Mononuclear cell (primary cell): Measurements from ENCODE around the gene PQBP1. TPM values are rescaled to one million over a fixed set of nuclear protein-coding genes. Genes with fewer than 3 reads are reported as not detected.

Experiments used
- total RNA-seq: library from RNA; depleted of rRNA; stranded (reverse); fragments of >200 nt; gene quantifications from one replicate; pipeline ENCODE4 v1.2.3, GENCODE V29; 2012

PQBP1 gene
- total RNA-seq, 1 donor: 37.6 TPM

Other genes with a start within 250 kb of the PQBP1 start
- gene WAS, start 214.1 kb upstream of the PQBP1 start, total RNA-seq: 64.3 TPM
- 7.0 TPM for gene SUV39H1, start 201.2 kb upstream of the PQBP1 start, total RNA-seq
- not detected for gene GLOD5, start 136.2 kb upstream of the PQBP1 start, total RNA-seq
- 1.6 TPM for gene GATA1, start 111.3 kb upstream of the PQBP1 start, total RNA-seq
- gene HDAC6, start 95.9 kb upstream of the PQBP1 start, total RNA-seq: 21.5 TPM
- gene ERAS, start 71.4 kb upstream of the PQBP1 start, total RNA-seq: not detected
- gene PCSK1N, start 62.3 kb upstream of the PQBP1 start, total RNA-seq: 3.3 TPM
- gene TIMM17B, start 162 bp upstream of the PQBP1 start, total RNA-seq: 18.3 TPM
- 8.5 TPM for gene SLC35A2, start 13.7 kb downstream of the PQBP1 start, total RNA-seq
- 239 TPM for gene PIM2, start 21.1 kb downstream of the PQBP1 start, total RNA-seq
- 56.1 TPM for gene OTUD5, start 59.7 kb downstream of the PQBP1 start, total RNA-seq
- 1.2 TPM for gene KCND1, start 73.9 kb downstream of the PQBP1 start, total RNA-seq
- gene GRIPAP1, start 104.3 kb downstream of the PQBP1 start, total RNA-seq: 24.9 TPM
- gene TFE3, start 145.4 kb downstream of the PQBP1 start, total RNA-seq: 29.3 TPM
- gene CCDC120, start 161.1 kb downstream of the PQBP1 start, total RNA-seq: 2.9 TPM
- gene PRAF2, start 176.1 kb downstream of the PQBP1 start, total RNA-seq: 5.5 TPM
- 48.7 TPM for gene WDR45, start 182.0 kb downstream of the PQBP1 start, total RNA-seq
- gene GPKOW, start 225.8 kb downstream of the PQBP1 start, total RNA-seq: 8.9 TPM